GM19468 (cell line): ENCODE measurements around the gene UBE2O.

Experiments used
- ATAC-seq: cut with Tn5 transposase; IDR thresholded peaks from one replicate; pipeline ENCODE4 v1.9.1; 2021; ENCODE audit warnings: mild to moderate bottlenecking, moderate library complexity, moderate number of reproducible peaks; ENCODE audit not compliant: unreplicated experiment; ENCODE audit errors: extremely low read depth

The UBE2O gene

DNA sequence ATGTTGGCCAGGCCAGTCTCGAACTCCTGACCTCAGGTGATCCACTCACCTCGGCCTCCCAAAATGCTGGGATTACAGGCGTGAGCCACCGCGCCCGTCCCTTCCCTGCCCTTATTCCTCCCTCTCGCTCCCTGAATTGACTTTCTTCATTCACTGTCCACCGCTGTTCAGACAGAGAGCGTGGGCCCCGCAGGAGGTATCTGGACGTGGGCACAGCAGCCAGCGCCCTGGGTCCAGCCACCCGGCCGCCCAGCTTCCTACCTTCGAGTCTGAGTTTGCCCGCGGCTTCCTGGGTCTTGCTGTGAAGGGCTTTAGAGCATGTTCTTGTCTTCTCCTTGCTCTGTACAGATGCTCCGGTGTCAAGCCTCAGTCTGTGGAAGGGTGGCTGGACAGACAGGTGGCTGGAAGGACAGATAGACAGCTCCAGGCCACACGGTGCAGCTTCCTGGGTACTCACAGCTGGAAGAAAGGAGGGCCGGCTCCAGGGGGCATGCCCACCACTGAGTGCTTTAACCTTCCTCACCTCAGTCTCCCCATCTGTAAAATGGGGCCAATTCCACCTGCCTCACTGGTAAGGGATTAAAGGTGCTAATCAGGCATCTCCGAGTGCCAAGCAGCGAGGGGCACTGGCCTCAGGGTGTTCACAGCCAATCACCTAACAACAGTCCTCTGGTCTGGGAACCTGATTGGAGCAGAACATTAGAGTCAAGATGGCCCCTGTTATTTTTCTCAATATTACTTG, 34.7 kb upstream of the UBE2O start:
- no peak for ATAC-seq

DNA sequence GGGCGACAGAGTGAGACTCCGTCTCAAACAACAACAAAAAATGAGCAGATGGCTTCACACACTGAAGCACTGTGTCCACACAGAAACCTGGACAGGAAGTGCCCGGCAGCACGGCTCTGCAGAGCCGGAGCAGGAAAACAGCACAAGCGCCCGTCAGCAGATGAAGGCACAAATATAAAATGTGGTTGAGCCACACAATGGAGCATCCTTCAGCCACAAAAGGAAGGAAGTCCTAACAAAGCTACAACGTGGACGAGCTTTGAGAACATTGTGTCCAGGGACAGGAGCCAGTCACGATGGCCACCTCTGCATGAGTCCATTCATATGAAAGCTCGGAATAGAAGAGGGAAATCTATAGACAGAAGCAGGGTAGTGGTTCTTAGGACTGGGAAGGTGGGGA, 32.6 kb upstream of the UBE2O start:
- ATAC-seq, result no peak

DNA sequence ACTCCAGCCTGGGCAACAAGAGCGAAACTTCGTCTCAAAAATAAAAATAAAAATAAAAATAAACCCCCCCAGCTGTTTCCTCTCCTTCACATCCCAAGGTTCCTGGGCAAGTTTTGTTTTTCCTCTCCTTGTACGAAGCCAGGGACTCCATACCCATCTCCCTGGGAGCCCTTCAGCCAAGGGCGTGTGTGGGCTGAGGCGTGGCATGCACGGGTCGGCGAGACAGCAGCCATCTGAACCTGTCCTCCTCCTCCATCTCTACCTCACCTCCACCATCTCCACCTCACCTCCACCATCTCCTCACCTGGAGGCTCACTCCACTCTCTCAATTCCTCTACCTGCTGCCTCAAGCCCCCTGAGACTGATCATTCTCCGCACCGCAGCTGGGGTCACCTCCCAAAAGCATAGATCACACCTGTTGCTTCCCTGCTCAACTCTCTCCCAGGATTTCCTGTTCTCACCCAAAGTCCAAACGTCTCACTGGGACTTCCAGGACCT, 31.3 kb upstream of the UBE2O start:
- no peak for ATAC-seq

- ATAC-seq, result peak; percentile 41
Measured at GRCh38 chr17:76481071-76481655, 28.2 kb upstream of the UBE2O start.

DNA sequence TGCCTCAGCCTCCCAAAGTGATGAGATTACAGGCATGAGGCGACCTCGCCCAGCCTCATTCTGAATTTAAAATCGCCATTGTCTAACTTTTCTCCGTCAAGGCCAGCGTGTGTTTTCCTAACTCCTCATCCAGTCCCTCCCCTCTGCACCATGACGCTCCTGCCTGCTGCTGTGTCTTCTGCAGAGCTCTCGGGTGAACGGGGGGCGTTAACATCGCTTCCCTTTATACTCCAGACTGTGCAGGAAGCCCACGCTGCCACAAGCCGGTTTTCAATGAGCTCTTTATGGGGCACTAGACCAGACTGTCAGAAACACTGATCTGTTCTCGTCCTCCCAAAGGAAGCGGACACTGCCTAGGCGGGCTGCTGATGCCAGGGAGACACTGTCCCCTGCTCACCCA, 27.7 kb upstream of the UBE2O start:
- no peak for ATAC-seq

DNA sequence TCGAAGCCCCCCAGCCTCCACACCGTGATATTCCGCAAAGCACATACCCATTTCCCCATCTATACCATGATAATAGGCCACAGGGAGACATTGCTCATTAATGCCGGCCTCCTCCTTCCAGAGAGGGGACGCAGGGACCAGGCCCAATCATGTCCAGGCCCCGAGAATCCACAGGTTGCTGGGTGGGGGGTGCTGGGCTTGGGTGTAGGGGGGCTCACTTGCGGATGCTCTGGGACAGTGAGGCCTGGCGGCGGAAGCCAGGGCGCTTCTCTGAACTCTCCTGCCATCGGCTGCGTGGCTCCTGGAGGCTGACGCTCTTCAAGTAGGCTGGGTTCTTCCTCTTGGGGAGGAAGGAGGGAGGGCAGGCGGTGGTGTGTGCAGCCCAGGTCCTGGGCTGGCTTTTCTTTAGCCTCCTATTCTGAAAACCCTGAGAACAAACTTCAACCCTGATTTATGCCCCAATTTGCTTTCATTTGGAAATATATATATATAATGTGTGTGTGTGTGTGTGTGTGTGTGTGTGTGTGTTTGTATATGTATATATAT, 26.6 kb upstream of the UBE2O start:
- ATAC-seq, result no peak

- no peak for ATAC-seq
Measured at GRCh38 chr17:76478730-76479514, 26.0 kb upstream of the UBE2O start.

DNA sequence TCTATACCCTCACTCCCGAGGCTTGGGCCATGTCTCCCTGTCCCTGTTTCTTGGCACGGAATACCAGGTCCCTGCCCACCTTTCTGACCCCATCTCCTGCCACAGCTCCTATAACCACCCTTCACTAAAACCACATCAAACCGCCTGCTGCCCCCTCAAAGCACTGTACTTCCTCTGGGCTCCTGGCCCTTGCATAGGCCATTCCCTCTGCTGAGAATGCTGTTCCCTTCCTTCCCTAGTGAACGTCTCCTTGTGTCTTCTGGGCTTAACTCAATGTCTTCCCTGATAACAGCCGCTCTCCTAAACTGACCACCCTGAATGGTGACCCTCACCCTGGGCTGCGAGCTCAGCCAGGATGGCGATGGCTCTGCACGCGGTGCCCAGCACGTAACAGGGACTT, 25.1 kb upstream of the UBE2O start:
- no peak for ATAC-seq

DNA sequence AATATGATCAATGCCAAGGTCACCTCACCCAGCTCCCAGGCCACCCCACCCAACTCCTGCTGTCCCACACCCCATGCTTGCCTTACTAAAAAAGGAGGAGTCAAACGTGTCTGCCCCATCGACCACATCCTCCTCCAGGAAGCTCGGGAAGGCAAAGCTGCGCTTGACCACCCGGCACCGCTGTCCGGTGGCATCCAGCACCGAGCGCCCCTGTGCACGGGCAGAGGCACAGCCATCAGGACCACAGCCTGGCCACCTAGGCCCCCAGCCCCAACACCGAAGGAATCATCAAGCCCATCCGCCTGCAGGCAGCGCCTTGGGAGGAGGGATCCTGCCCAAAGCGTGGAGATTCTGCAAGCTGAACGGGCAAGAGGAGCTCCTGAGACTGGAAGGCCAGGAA, 24.6 kb upstream of the UBE2O start:
- ATAC-seq, result no peak

GRCh38 chr17:76476736-76477135, 23.8 kb upstream of the UBE2O start:
- ATAC-seq, result no peak

DNA sequence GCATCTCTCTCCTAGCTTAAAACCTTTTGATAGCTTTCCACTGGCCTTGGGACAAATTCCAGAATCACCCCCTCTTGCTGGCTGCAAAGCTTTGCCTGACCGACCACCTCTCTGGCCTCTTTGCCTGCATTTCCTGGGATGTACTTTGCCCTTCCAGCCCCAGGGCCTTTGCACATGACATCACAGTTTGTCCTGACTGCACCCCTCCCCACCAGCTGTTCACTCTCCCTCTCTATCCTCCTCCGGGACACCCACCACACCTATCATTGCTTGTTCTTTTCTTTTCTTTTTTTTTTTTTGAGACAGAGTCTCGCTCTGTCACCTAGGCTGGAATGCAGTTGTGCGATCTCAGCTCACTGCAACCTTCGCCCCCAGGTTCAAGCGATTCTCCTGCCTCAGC, 22.4 kb upstream of the UBE2O start:
- no peak for ATAC-seq

DNA sequence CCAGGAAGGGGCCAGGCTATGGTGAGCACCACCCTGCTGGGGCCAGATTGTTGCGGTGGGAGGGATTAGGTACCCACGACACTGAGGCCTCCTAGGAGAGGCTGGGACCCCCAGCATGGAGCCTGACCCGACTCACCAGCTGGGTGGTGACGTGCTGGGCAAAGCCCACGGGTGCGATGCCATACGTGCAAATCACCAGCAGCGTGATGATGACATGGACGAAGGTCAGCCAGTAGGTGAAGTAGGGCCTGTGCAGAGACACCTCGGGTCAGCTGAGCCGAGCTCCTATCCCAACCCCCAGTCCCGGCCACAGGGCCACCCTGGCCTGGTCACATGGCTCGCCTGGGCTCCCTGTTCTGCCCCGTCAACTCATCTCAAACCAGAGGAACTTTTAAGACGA, 21.9 kb upstream of the UBE2O start:
- ATAC-seq, result no peak

- no peak for ATAC-seq
Measured at GRCh38 chr17:76474238-76474637, 21.3 kb upstream of the UBE2O start.

DNA sequence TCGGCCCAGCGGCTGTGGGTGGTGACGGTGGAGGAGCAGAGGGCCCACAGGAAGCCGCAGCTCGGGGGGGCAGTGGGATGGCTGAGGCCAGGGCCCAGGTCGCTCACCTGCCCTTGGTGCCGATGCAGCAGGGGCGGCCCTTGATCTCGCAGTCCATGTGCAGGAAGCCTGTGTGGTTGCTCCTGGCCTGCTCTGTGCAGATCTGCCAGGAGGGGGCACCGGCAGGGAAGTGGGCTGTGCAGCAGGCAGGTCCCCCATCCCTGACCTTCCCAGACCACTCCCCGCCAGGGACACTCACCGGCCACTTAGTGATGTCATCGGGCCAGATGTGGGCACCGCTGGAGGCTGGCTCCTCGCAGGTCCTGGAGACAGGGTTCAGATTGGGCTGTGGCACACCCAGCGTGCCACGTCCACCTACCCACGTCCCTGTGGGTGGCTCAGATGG, 20.6 kb upstream of the UBE2O start:
- no peak for ATAC-seq

GRCh38 chr17:76472726-76473125, 19.8 kb upstream of the UBE2O start:
- ATAC-seq, result no peak

- no peak for ATAC-seq
Measured at GRCh38 chr17:76472258-76472645, 19.3 kb upstream of the UBE2O start.

DNA sequence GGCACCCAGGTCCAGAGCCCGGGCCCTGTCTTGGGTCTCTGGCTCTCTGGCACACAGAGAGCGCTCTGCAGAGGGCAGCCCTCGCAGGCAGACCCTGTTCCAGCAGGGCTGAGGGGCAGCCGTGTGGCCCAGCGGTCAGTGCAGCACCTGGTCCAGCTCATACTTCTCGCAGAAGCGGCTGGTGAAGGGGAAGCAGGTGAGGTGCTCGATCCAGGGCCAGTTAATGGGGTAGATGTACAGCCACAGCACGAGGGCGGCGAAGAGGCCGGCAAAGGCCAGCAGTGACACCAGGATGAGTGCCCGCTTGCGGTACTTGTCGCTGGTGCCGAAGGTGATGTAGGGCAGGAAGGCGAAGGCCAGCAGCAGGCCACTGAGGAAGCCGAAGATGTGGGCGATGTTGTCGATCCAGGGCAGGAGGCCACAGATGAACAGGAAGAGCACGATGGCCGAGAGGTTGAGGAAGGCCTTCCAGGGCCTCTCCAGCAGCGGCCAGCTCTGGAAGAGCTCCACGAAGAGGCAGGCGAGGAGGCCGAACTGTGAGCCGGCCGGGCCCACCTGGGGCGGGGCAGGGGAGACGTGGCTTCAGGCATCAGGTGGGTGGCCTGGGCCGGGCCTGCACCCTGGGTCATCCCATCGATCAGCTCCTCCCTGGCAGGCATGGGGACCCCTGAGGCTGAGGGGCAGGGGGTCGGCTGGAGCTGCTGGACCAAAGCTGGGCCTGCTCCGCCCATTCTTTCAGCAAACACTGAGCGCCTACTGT, 18.7 kb upstream of the UBE2O start:
- ATAC-seq, result no peak

- ATAC-seq, result no peak
Measured at GRCh38 chr17:76469991-76470739, 17.2 kb upstream of the UBE2O start.
